Measurements from ENCODE around the gene ZC3H7B. TPM values are rescaled to one million over a fixed set of nuclear protein-coding genes. Genes with fewer than 3 reads are reported as not detected.

ZC3H7B gene
- polyA plus RNA-seq, 1 donor (not counting 4 experiments of a cell fraction or from before 2014, with no cell fraction given), result 24.2 TPM

DNA sequence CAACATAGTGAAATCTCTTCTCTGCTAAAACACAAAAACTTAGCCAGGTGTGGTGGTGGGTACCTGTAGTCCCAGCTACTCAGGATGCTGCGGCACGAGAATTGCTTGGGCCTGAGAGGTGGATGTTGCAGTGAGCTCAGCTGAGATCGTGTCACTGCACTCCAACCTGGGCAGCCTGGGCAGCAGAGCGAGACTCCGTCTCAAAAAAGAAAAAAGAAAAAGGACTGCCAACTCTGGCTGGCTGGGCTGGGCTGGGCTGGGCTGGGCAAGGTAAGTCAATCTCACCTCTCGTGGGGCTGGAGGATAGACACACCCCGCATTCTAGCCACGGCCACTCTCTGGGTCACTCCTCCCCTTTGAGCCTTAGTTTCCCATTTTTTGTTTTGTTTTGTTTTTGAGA is 107.3 kb downstream of the ZC3H7B start:
- no peak overlapping the region for H2AFZ ChIP-seq (ENCODE audit: control insufficient read depth, low read length)
- H3K9me1 ChIP-seq (ENCODE audit: control insufficient read depth, extremely low read depth, insufficient read depth, low read length), result no peaks in the 10 kb centered on the region
- no peak overlapping the region for H3K9ac ChIP-seq (ENCODE audit: control insufficient read depth, extremely low read depth, insufficient read depth, low read length)
- H3K27ac ChIP-seq (ENCODE audit: control insufficient read depth, insufficient read depth, low read length), result no peak overlapping the region
- no peaks in the 10 kb centered on the region for H3K9me3 ChIP-seq (ENCODE audit: control insufficient read depth, low read depth, low read length)
- DNase-seq (ENCODE audit: low read depth, low spot score), result no peak
- peaks cover 4% of the 10 kb centered on the region for H3K4me1 ChIP-seq (ENCODE audit: control insufficient read depth, extremely low read depth, insufficient read depth, low read length)
- no peak for FAIRE-seq
- TF ChIP-seq CTCF (optimal IDR thresholded peaks at IDR 0.05 in 1 of 3, IDR thresholded peaks at IDR 0.05 in 1 of 3, conservative IDR thresholded peaks at IDR 0.05 in 1 of 3; ENCODE audit: extremely low read depth in 1 of 3, insufficient read depth in 2 of 3, low read length in 3 of 3) (no peak), EZH2 (IDR thresholded peaks at IDR 0.05; ENCODE audit: low read length) (no peak)
- H3K4me2 ChIP-seq (ENCODE audit: control insufficient read depth, extremely low read depth, insufficient read depth, low read depth, low read length), result no peak overlapping the region
- no peaks in the 10 kb centered on the region for H3K36me3 ChIP-seq (ENCODE audit: control insufficient read depth in 2 of 2, extremely low read depth in 1 of 2, insufficient read depth in 2 of 2, low read length in 2 of 2)
- dilution Hi-C loops (cut with MboI; ENCODE audit: extremely low pct_ligation_motif_present, low sequenced_read_pairs), result no loop called here
- H3K4me3 ChIP-seq (ENCODE audit: control insufficient read depth in 2 of 3, extremely low read depth in 1 of 3, insufficient read depth in 2 of 3, low read depth in 1 of 3, low read length in 3 of 3), result no peak overlapping the region
- no peaks in the 10 kb centered on the region for H3K79me2 ChIP-seq (ENCODE audit: control insufficient read depth, insufficient read depth, low read length)
- no peaks in the 10 kb centered on the region for H4K20me1 ChIP-seq (ENCODE audit: control insufficient read depth, extremely low read depth, insufficient read depth, low read length)
- no peaks in the 10 kb centered on the region for H3K27me3 ChIP-seq (ENCODE audit: control insufficient read depth, extremely low read depth, insufficient read depth, low read length)

Small RNA genes within 50 kb of the gene (small RNA-seq; reads per million reads assigned to genes)
- gene MIR6889 (ENCODE audit: insufficient read length in 3 of 3, low read depth in 3 of 3, low replicate concordance in 1 of 3) (0 reads per million in 3 experiments), gene RNU6-495P (ENCODE audit: insufficient read length in 3 of 3, low read depth in 3 of 3, low replicate concordance in 1 of 3) (0 reads per million in 3 experiments)

Other genes with a start within 250 kb of the ZC3H7B start
- 7.9 to 10.5 TPM (median 9.7 TPM) in 3 replicates for gene EP300, start 208.9 kb upstream of the ZC3H7B start, polyA plus RNA-seq
- gene L3MBTL2, start 96.2 kb upstream of the ZC3H7B start, polyA plus RNA-seq, result 16.7 to 24.8 TPM (median 18.1 TPM) in 3 replicates
- gene CHADL, start 60.6 kb upstream of the ZC3H7B start, polyA plus RNA-seq, result 0.16 to 0.26 TPM (median 0.26 TPM) in 3 replicates
- gene RANGAP1, start 15.3 kb upstream of the ZC3H7B start, polyA plus RNA-seq, result 85.9 to 119 TPM (median 108 TPM) in 3 replicates
- 8.6 to 12.4 TPM (median 12.0 TPM) in 3 replicates for gene TEF, start 80.4 kb downstream of the ZC3H7B start, polyA plus RNA-seq
- gene TOB2, start 145.3 kb downstream of the ZC3H7B start, polyA plus RNA-seq, result 14.5 to 19.2 TPM (median 14.6 TPM) in 3 replicates
- 51.9 to 77.7 TPM (median 73.0 TPM) in 3 replicates for gene PHF5A, start 167.2 kb downstream of the ZC3H7B start, polyA plus RNA-seq
- 20.7 to 57.9 TPM (median 37.2 TPM) in 3 replicates for gene ACO2, start 167.6 kb downstream of the ZC3H7B start, polyA plus RNA-seq
- 41.4 to 63.0 TPM (median 44.7 TPM) in 3 replicates for gene POLR3H, start 242.9 kb downstream of the ZC3H7B start, polyA plus RNA-seq

Data from keratinocyte (primary cell).